IMR-90 (cell line): ENCODE data around the gene SLC25A51. TPM values are rescaled to one million over a fixed set of nuclear protein-coding genes. Genes with fewer than 3 reads are reported as not detected.

Source experiments
- ATAC-seq: fragments of 200-7000 bp; cut with Tn5 transposase; 2 replicates; pipeline ENCODE4 v1.9.1; 2020; ENCODE audit warnings: low read depth, mild to moderate bottlenecking, moderate library complexity
- BruUV-seq: library from RNA; stranded (reverse); fragments of 400-500 nt; replicated peaks from 2 replicates; lab custom pipeline; 2021; lab: Mats Ljungman, UMichigan
- CTCF ChIA-PET: fragments of 300-600 bp; formaldehyde crosslinking; extraction: SDS; loops from one replicate; lab custom pipeline; 2021; ENCODE audit warnings: antibody characterized with exemption; lab: Yijun Ruan, JAX
- POLR2A ChIA-PET: fragments of 300-600 bp; sonication (Branson Sonifier 250); formaldehyde crosslinking; loops from one replicate; lab custom pipeline; 2022; ENCODE audit warnings: antibody characterized with exemption; ENCODE audit not compliant: unreplicated experiment; lab: Charles Lee
- DNase-seq: peaks from one replicate; pipeline ENCODE4 v3.0.0; 2013
- H2AFZ ChIP-seq: replicated peaks from 2 replicates; pipeline ENCODE3; 2013; ENCODE audit warnings: low read length, mild to moderate bottlenecking; ENCODE audit not compliant: poor library complexity
- H2AK5ac ChIP-seq: 2 replicates; pipeline ENCODE4 v1.6.1; 2013; ENCODE audit warnings: low read depth, low read length, inconsistent platforms
- H2AK9ac ChIP-seq: replicated peaks from 2 replicates; pipeline ENCODE3; 2013; ENCODE audit warnings: mild to moderate bottlenecking, low read depth, low read length, moderate library complexity; ENCODE audit not compliant: poor library complexity
- H2BK120ac ChIP-seq: 2 replicates; pipeline ENCODE4 v1.6.1; 2013; ENCODE audit warnings: low read depth, low read length, inconsistent platforms
- H2BK15ac ChIP-seq: 3 replicates; pipeline ENCODE4 v1.6.1; 2013; ENCODE audit warnings: low read depth, low read length, inconsistent platforms
- H2BK20ac ChIP-seq: 2 replicates; pipeline ENCODE4 v1.6.1; 2013; ENCODE audit warnings: low read depth, mild to moderate bottlenecking, inconsistent platforms, low read length, moderate library complexity
- H2BK5ac ChIP-seq: 2 replicates; pipeline ENCODE4 v1.6.1; 2013; ENCODE audit warnings: mild to moderate bottlenecking, low read depth, low read length, inconsistent platforms; ENCODE audit not compliant: poor library complexity, severe bottlenecking
- H3K14ac ChIP-seq: replicated peaks from 2 replicates; pipeline ENCODE4 v1.6.1; 2013; ENCODE audit warnings: low read depth, low read length, inconsistent platforms
- H3K18ac ChIP-seq: 2 replicates; pipeline ENCODE4 v1.6.1; 2013; ENCODE audit warnings: low read depth, low read length, control low read depth
- H3K23ac ChIP-seq: 2 replicates; pipeline ENCODE4 v1.6.1; 2013; ENCODE audit warnings: low read depth, low read length, inconsistent platforms
- H3K27ac ChIP-seq: 2 replicates; pipeline ENCODE4 v1.5.1; 2013; ENCODE audit warnings: mild to moderate bottlenecking, control low read depth, low read length; ENCODE audit not compliant: insufficient read depth
- H3K27me3 ChIP-seq: 2 replicates; pipeline ENCODE4 v1.6.1; 2013; ENCODE audit warnings: low read length; ENCODE audit not compliant: control insufficient read depth, insufficient read depth
- H3K36me3 ChIP-seq: 2 replicates; pipeline ENCODE4 v1.6.1; 2013; ENCODE audit warnings: low read length, mixed read lengths; ENCODE audit not compliant: control insufficient read depth, insufficient read depth
- H3K4ac ChIP-seq: 2 replicates; pipeline ENCODE4 v1.6.1; 2013; ENCODE audit warnings: low read depth, low read length, inconsistent platforms
- H3K4me1 ChIP-seq: 2 replicates; pipeline ENCODE4 v1.6.1; 2013; ENCODE audit warnings: low read length, mixed read lengths; ENCODE audit not compliant: control insufficient read depth, insufficient read depth
- H3K4me2 ChIP-seq: 2 replicates; pipeline ENCODE4 v1.6.1; 2013; ENCODE audit warnings: low read depth, mild to moderate bottlenecking, control low read depth, low read length, moderate library complexity
- H3K4me3 ChIP-seq: 2 replicates; pipeline ENCODE4 v1.5.1; 2013; ENCODE audit warnings: low read depth, mild to moderate bottlenecking, control low read depth, low read length, moderate library complexity; ENCODE audit not compliant: insufficient read depth
- H3K56ac ChIP-seq: 2 replicates; pipeline ENCODE4 v1.6.1; 2013; ENCODE audit warnings: low read length, inconsistent platforms; ENCODE audit not compliant: insufficient read depth; ENCODE audit errors: extremely low read depth
- H3K79me1 ChIP-seq, 2 experiments: 2 replicates each; pipeline ENCODE4 v1.6.1; 2013; ENCODE audit warnings: low read length in 2 of 2, inconsistent platforms in 1 of 2, low read depth in 1 of 2
- H3K9ac ChIP-seq: 2 replicates; pipeline ENCODE4 v1.6.1; 2013; ENCODE audit warnings: low read depth, low read length, control low read depth
- H3K9me1 ChIP-seq: 2 replicates; pipeline ENCODE4 v1.6.1; 2013; ENCODE audit warnings: low read length, inconsistent platforms; ENCODE audit not compliant: insufficient read depth
- H3K9me3 ChIP-seq: 2 replicates; pipeline ENCODE4 v1.6.1; 2013; ENCODE audit warnings: low read length; ENCODE audit not compliant: control insufficient read depth, insufficient read depth
- H4K20me1 ChIP-seq: 2 replicates; pipeline ENCODE4 v1.6.1; 2013; ENCODE audit warnings: low read length, inconsistent platforms; ENCODE audit not compliant: insufficient read depth
- H4K5ac ChIP-seq: 2 replicates; pipeline ENCODE4 v1.6.1; 2013; ENCODE audit warnings: mild to moderate bottlenecking, low read depth, low read length, control low read depth
- H4K8ac ChIP-seq, 2 experiments: 2 replicates each; pipeline ENCODE4 v1.6.1; 2013; ENCODE audit warnings: low read depth in 2 of 2, low read length in 2 of 2, control low read depth in 1 of 2, inconsistent platforms in 1 of 2
- H4K91ac ChIP-seq: 2 replicates; pipeline ENCODE4 v1.6.1; 2013; ENCODE audit warnings: low read depth, low read length, inconsistent platforms; ENCODE audit not compliant: insufficient read depth
- BHLHE40 ChIP-seq: fragments of 150-350 bp; IDR thresholded peaks from 2 replicates; pipeline ENCODE4 v1.6.1; 2016; ENCODE audit warnings: mild to moderate bottlenecking, low read depth, low read length
- CHD1 ChIP-seq: IDR thresholded peaks from 2 replicates; pipeline ENCODE4 v1.6.1; 2012; ENCODE audit warnings: low read depth, low read length, improper control_type of control experiment
- MAFK ChIP-seq: IDR thresholded peaks from 2 replicates; pipeline ENCODE4 v1.6.1; 2012; ENCODE audit warnings: low read depth, low read length, improper control_type of control experiment
- NFE2L2 ChIP-seq: fragments of 150-350 bp; IDR thresholded peaks from 2 replicates; pipeline ENCODE4 v1.6.1; 2016; ENCODE audit warnings: low read depth, mild to moderate bottlenecking, low read length
- RCOR1 ChIP-seq: IDR thresholded peaks from 2 replicates; pipeline ENCODE4 v1.6.1; 2012; ENCODE audit warnings: mild to moderate bottlenecking, low read length, improper control_type of control experiment; ENCODE audit not compliant: insufficient replicate concordance
- USF2 ChIP-seq: fragments of 150-350 bp; IDR thresholded peaks from 2 replicates; pipeline ENCODE4 v1.6.1; 2017; ENCODE audit warnings: mild to moderate bottlenecking, antibody characterized with exemption, low read length, low read depth
- WGBS, 2 experiments: methylation state at CpG; one replicate each; pipeline versions ENCODE4 v1.1.5 to v1.1.7; 2013; ENCODE audit warnings: missing lambda C conversion rate in 2 of 2; ENCODE audit not compliant: insufficient read length in 1 of 2; ENCODE audit errors: extremely low coverage in 2 of 2; 5-methylcytosine and 5-hydroxymethylcytosine counted together
- dilution Hi-C: fragments of 300-500 bp; cut with HindIII; formaldehyde crosslinking; loops from one replicate; pipeline ENCODE4 v1.14.3; 2018; ENCODE audit warnings: low sequenced_read_pairs; ENCODE audit not compliant: unreplicated experiment
- in situ Hi-C: fragments of 300-500 bp; cut with MboI; formaldehyde crosslinking; loops from 3 replicates; pipeline ENCODE4 v1.14.3; 2019; ENCODE audit warnings: low sequenced_read_pairs, inconsistent platforms, mixed read lengths
- intact Hi-C: fragments of 100-400 bp; cut with micrococcal nuclease; formaldehyde crosslinking; loops from 2 replicates; pipeline ENCODE4 v1.10.0; 2022
- polyA plus RNA-seq, 3 experiments: library from polyadenylated mRNA; depleted of rRNA; stranded (reverse); fragments of >200 nt; gene quantifications; 2 replicates each; pipeline ENCODE4 v1.2.3, GENCODE V29; 2012; ENCODE audit warnings: low replicate concordance in 1 of 3
- total RNA-seq: library from RNA; depleted of rRNA; stranded (reverse); fragments of >200 nt; gene quantifications from 2 replicates; pipeline ENCODE4 v1.2.3, GENCODE V29; 2012

The SLC25A51 gene
- total and polyA plus RNA-seq, 2 of the 4 experiments (the other 2 are of a cell fraction), result 14.1 to 81.6 TPM

- Histone ChIP-seq H3K9ac (no peak overlapping the region), H3K4me1 (peaks cover 14% of the 10 kb centered on the region), H4K8ac (peak overlapping the region in 1 of 2 experiments; percentile 38; a peak in 1 of 4 replicates), H3K9me3 (no peaks in the 10 kb centered on the region), H4K91ac (no peak overlapping the region; the same call in 1 of the 2 replicates), H2BK20ac (0 out of 2 replicates have a peak overlapping the region, but pooled peaks have one; percentile 1), H3K56ac (no peak overlapping the region), H4K5ac (no peak overlapping the region), H3K14ac (no peak overlapping the region), H2AFZ (no peak overlapping the region), H3K79me1 (peaks cover 12 to 44% of the 10 kb centered on the region in 2 experiments; a peak in 3 of 4 replicates), H3K27me3 (no peaks in the 10 kb centered on the region), H3K27ac (no peak overlapping the region), H3K18ac (no peak overlapping the region), H3K4me3 (no peak overlapping the region), H3K4ac (peak overlapping the region; percentile 58), H3K23ac (no peak overlapping the region), H3K4me2 (no peak overlapping the region), H2AK9ac (peak overlapping the region; percentile 37), H3K36me3 (peaks cover 35% of the 10 kb centered on the region), H2AK5ac (peak overlapping the region; percentile 73; the same call in 1 of the 2 replicates), H4K20me1 (no peaks in the 10 kb centered on the region; the same call in 1 of the 2 replicates), H2BK15ac (no peak overlapping the region), H2BK5ac (no peak overlapping the region), H2BK120ac (no peak overlapping the region; the same call in 1 of the 2 replicates), H3K9me1 (no peaks in the 10 kb centered on the region)
- dilution Hi-C loops (loop anchor here (25.0 kb wide), 1 partner anchor 472 kb away; the partner anchor contains the start of gene ALDH1B1), intact Hi-C loops (no loop called here), in situ Hi-C loops (loop anchor here (5.0 kb wide), 3 partner anchors 247 to 447 kb away; no protein-coding TSS in a partner anchor)
- DNase-seq (no peak), ATAC-seq (no peak)
- ChIA-PET CTCF (interaction anchor here (1.0 to 1.8 kb wide), 3 partner anchors 102 to 471 kb away, joined by 3 to 6 read pairs (median 5); no protein-coding TSS in a partner anchor), POLR2A (no interaction called here)
- no peak for TF ChIP-seq MAFK
- no peak for TF ChIP-seq RCOR1
- no peak for TF ChIP-seq CHD1
- TF ChIP-seq NFE2L2, result no peak
- no peak for TF ChIP-seq BHLHE40
- no peak for TF ChIP-seq USF2
- BruUV-seq, result no TSS peak
- 94% methylated on average over 3 of the region's 11 CpGs; no CpG with 5 or more reads in 1 of the 2 experiments for WGBS, 2 experiments
Observed at GRCh38 chr9:37914701-37915358, 10.9 kb upstream of the SLC25A51 start.
